Tibial artery (tissue), 4 donors: ENCODE results near the gene TEX52.

Source experiments
- DNase-seq, 2 donors: peaks; one replicate each; pipeline ENCODE4 v3.0.0-alpha.2; 2019
- H3K27ac ChIP-seq, 2 donors: fragments of 200-600 bp; sonication (generic) in 1 of 2; 1 replicate in 1 of 2; 2 replicates in 1 of 2; pipeline ENCODE4 v1.5.1; 2018 to 2019; ENCODE audit warnings: mild to moderate bottlenecking in 1 of 2
- H3K27me3 ChIP-seq, 2 donors: fragments of 200-600 bp; sonication (generic) in 1 of 2; one replicate each; pipeline versions ENCODE4 v1.5.1 to v1.6.0; 2016 to 2019
- H3K36me3 ChIP-seq, 3 donors: fragments of 200-600 bp; sonication (generic) in 2 of 3; one replicate each; pipeline ENCODE4 v1.5.1; 2016 to 2019; ENCODE audit warnings: mild to moderate bottlenecking in 2 of 3
- H3K4me1 ChIP-seq, 4 donors: fragments of 200-600 bp; sonication (generic) in 2 of 4; 1 replicate in 3 of 4; 2 replicates in 1 of 4; pipeline ENCODE4 v1.5.1; 2016 to 2019
- H3K4me3 ChIP-seq, 2 donors: fragments of 200-600 bp; sonication (generic) in 1 of 2; 1 replicate in 1 of 2; 2 replicates in 1 of 2; pipeline ENCODE4 v1.5.1; 2018 to 2019; ENCODE audit warnings: mild to moderate bottlenecking in 2 of 2
- H3K9me3 ChIP-seq, 3 donors: fragments of 200-600 bp; sonication (generic) in 1 of 3; one replicate each; pipeline ENCODE4 v1.5.1; 2016 to 2019
- CTCF ChIP-seq, 2 experiments: fragments of 200-600 bp in 1 of 2; fragments of 450-650 bp in 1 of 2; IDR thresholded peaks; one replicate each; pipeline ENCODE4 v1.5.1; 2017 to 2019; ENCODE audit warnings: antibody characterized with exemption in 2 of 2, mild to moderate bottlenecking in 1 of 2, moderate library complexity in 1 of 2
- intact Hi-C: fragments of 100-400 bp; cut with DNase I; formaldehyde crosslinking; loops from one replicate; pipeline ENCODE4 v1.15.0; 2023; ENCODE audit warnings: low total_unique reads

TEX52 gene

GRCh38 chr12:2823483-2823882, 33.4 kb downstream of the TEX52 start:
- H3K36me3 ChIP-seq: peaks cover 69 to 100% (median 89%) of the 10 kb centered on the region in 3 donors
- intact Hi-C loops: no loop called here
- no peaks in the 10 kb centered on the region for H3K27me3 ChIP-seq
- H3K27ac ChIP-seq: no peak overlapping the region
- H3K9me3 ChIP-seq: no peaks in the 10 kb centered on the region
- DNase-seq: no peak
- H3K4me3 ChIP-seq: no peak overlapping the region
- H3K4me1 ChIP-seq: no peaks in the 10 kb centered on the region
- no peak for TF ChIP-seq CTCF (IDR thresholded peaks at IDR 0.05)

GRCh38 chr12:2820432-2820831, 36.4 kb downstream of the TEX52 start:
- Histone ChIP-seq H3K36me3 (peaks cover 51 to 92% (median 69%) of the 10 kb centered on the region in 3 donors), H3K27me3 (no peaks in the 10 kb centered on the region), H3K4me3 (no peak overlapping the region), H3K27ac (no peak overlapping the region), H3K4me1 (no peaks in the 10 kb centered on the region), H3K9me3 (no peaks in the 10 kb centered on the region)
- no peak for DNase-seq
- intact Hi-C loops: no loop called here
- no peak for TF ChIP-seq CTCF (IDR thresholded peaks at IDR 0.05)

GRCh38 chr12:2819810-2820209, 37.0 kb downstream of the TEX52 start:
- Histone ChIP-seq H3K27ac (no peak overlapping the region), H3K9me3 (no peaks in the 10 kb centered on the region), H3K36me3 (peaks cover 45 to 86% (median 63%) of the 10 kb centered on the region in 3 donors), H3K4me1 (peaks cover 0 to 1% (median 0%) of the 10 kb centered on the region in 4 donors), H3K27me3 (no peaks in the 10 kb centered on the region), H3K4me3 (no peak overlapping the region)
- DNase-seq: no peak
- no peak for TF ChIP-seq CTCF (IDR thresholded peaks at IDR 0.05)
- intact Hi-C loops: no loop called here

GRCh38 chr12:2813214-2814185, 43.3 kb downstream of the TEX52 start:
- Histone ChIP-seq H3K36me3 (peaks cover 9 to 23% (median 10%) of the 10 kb centered on the region in 3 donors), H3K9me3 (no peaks in the 10 kb centered on the region), H3K4me3 (peak overlapping the region; percentile 63 to 71), H3K27ac (peak overlapping the region; percentile 87 to 88), H3K27me3 (no peaks in the 10 kb centered on the region), H3K4me1 (peaks cover 0 to 24% (median 13%) of the 10 kb centered on the region in 4 donors)
- peak in 1 of 2 donors; percentile 44 for DNase-seq
- peak; percentile 50 to 58 for TF ChIP-seq CTCF (IDR thresholded peaks at IDR 0.05)
- intact Hi-C loops: no loop called here

- H3K4me1 ChIP-seq: peaks cover 0 to 24% (median 13%) of the 10 kb centered on the region in 4 donors
- intact Hi-C loops: no loop called here
Observed at GRCh38 chr12:2812290-2813213, 44.3 kb downstream of the TEX52 start, which contains the start of gene ITFG2. Gene ITFG2, plus strand, starts transcription at chr12:2812668. Its CDS starts 93 bp downstream, at chr12:2812761.

More at GRCh38 chr12:2812290-2813213, 44.3 kb downstream of the TEX52 start, which contains the start of gene ITFG2:
- Histone ChIP-seq H3K27ac (peak within 1 kb of the TSS; percentile 87 to 88), H3K27me3 (no peaks in the 10 kb centered on the region), H3K9me3 (no peaks in the 10 kb centered on the region), H3K36me3 (peaks cover 0 to 13% (median under 1%) of the 10 kb centered on the region in 3 donors), H3K4me3 (peak within 1 kb of the TSS; percentile 63 to 71)
- DNase-seq: peak; percentile 99
- peak in 1 of 2 experiments; percentile 14 for TF ChIP-seq CTCF (IDR thresholded peaks at IDR 0.05)
